Skeletal muscle satellite cell (primary cell): ENCODE measurements around the gene UCN.
"Not testable (repeated sequence)": the region's sequence is repeated elsewhere in the genome, so short reads cannot be mapped to it uniquely, and the experiment has no call there.

ENCODE experiments used
- H3K27me3 ChIP-seq: 2 replicates; pipeline ENCODE4 v1.7.0; 2013; ENCODE audit warnings: low read length; ENCODE audit not compliant: control insufficient read depth, insufficient read depth
- H3K36me3 ChIP-seq: 2 replicates; pipeline ENCODE4 v1.7.0; 2013; ENCODE audit warnings: mild to moderate bottlenecking, control low read depth, low read length; ENCODE audit not compliant: insufficient read depth
- H3K4me1 ChIP-seq: 2 replicates; pipeline ENCODE4 v1.7.0; 2013; ENCODE audit warnings: low read length; ENCODE audit not compliant: control insufficient read depth, insufficient read depth
- H3K4me2 ChIP-seq: 2 replicates; pipeline ENCODE4 v1.7.0; 2013; ENCODE audit warnings: mild to moderate bottlenecking, low read length
- H3K4me3 ChIP-seq: 2 replicates; pipeline ENCODE4 v1.7.0; 2013; ENCODE audit warnings: low read length
- H3K9ac ChIP-seq: 2 replicates; pipeline ENCODE4 v1.7.0; 2013; ENCODE audit warnings: mild to moderate bottlenecking, low read depth, low read length, moderate library complexity
- H3K9me3 ChIP-seq: replicated peaks from 2 replicates; pipeline ENCODE4 v1.7.0; 2013; ENCODE audit warnings: mild to moderate bottlenecking, control low read depth, low read length

UCN gene

GRCh38 chr2:27324720-27325119, 16.5 kb upstream of the UCN start:
- Histone ChIP-seq H3K4me3 (no peak overlapping the region), H3K9ac (no peak overlapping the region), H3K27me3 (no peaks in the 10 kb centered on the region), H3K4me1 (peaks cover 26% of the 10 kb centered on the region), H3K4me2 (no peak overlapping the region), H3K9me3 (no peaks in the 10 kb centered on the region), H3K36me3 (peaks cover 39% of the 10 kb centered on the region)

GRCh38 chr2:27323596-27324285, 15.5 kb upstream of the UCN start:
- Histone ChIP-seq H3K4me1 (peaks cover 26% of the 10 kb centered on the region), H3K4me2 (peak overlapping the region; percentile 91), H3K9ac (peak overlapping the region; percentile 93), H3K4me3 (peak overlapping the region; percentile 82), H3K27me3 (no peaks in the 10 kb centered on the region), H3K36me3 (peaks cover 29% of the 10 kb centered on the region), H3K9me3 (no peaks in the 10 kb centered on the region)

- H3K4me2 ChIP-seq, result peak within 1 kb of the TSS; percentile 91
Observed at GRCh38 chr2:27322766-27323595, 14.7 kb upstream of the UCN start, which contains the start of gene MPV17. Gene MPV17 (minus strand): TSS chr2:27323097. CDS start chr2:27322517, 580 bp downstream.

GRCh38 chr2:27322301-27322765, 14.1 kb upstream of the UCN start:
- peak overlapping the region; percentile 93 for H3K9ac ChIP-seq
- H3K4me2 ChIP-seq, result peak overlapping the region; percentile 91
- H3K27me3 ChIP-seq, result no peaks in the 10 kb centered on the region
- H3K36me3 ChIP-seq, result peaks cover 22% of the 10 kb centered on the region
- H3K4me3 ChIP-seq, result peak overlapping the region; percentile 82
- H3K4me1 ChIP-seq, result peaks cover 26% of the 10 kb centered on the region
- H3K9me3 ChIP-seq, result no peaks in the 10 kb centered on the region

More at GRCh38 chr2:27322766-27323595, 14.7 kb upstream of the UCN start, which contains the start of gene MPV17:
- Histone ChIP-seq H3K9me3 (no peaks in the 10 kb centered on the region), H3K4me3 (peak within 1 kb of the TSS; percentile 82), H3K36me3 (peaks cover 22% of the 10 kb centered on the region), H3K4me1 (peaks cover 26% of the 10 kb centered on the region), H3K9ac (peak within 1 kb of the TSS; percentile 93), H3K27me3 (no peaks in the 10 kb centered on the region)

GRCh38 chr2:27320958-27321543, 12.8 kb upstream of the UCN start:
- H3K9me3 ChIP-seq, result no peaks in the 10 kb centered on the region
- H3K4me3 ChIP-seq, result peak overlapping the region; percentile 82
- peak overlapping the region; percentile 93 for H3K9ac ChIP-seq
- H3K4me2 ChIP-seq, result peak overlapping the region; percentile 91
- H3K27me3 ChIP-seq, result no peaks in the 10 kb centered on the region
- peaks cover 29% of the 10 kb centered on the region for H3K4me1 ChIP-seq
- peaks cover 22% of the 10 kb centered on the region for H3K36me3 ChIP-seq

GRCh38 chr2:27319839-27320238, 11.6 kb upstream of the UCN start:
- H3K9ac ChIP-seq, H3K27me3 ChIP-seq, H3K4me3 ChIP-seq, H3K4me2 ChIP-seq, H3K9me3 ChIP-seq: not testable (repeated sequence)
- H3K36me3 ChIP-seq, result peaks cover 16% of the 10 kb centered on the region
- H3K4me1 ChIP-seq, result peaks cover 29% of the 10 kb centered on the region

GRCh38 chr2:27316655-27317412, 8.6 kb upstream of the UCN start:
- Histone ChIP-seq H3K4me1 (peaks cover 16% of the 10 kb centered on the region), H3K4me3 (no peak overlapping the region), H3K9me3 (no peaks in the 10 kb centered on the region), H3K9ac (no peak overlapping the region), H3K36me3 (peaks cover 16% of the 10 kb centered on the region), H3K4me2 (no peak overlapping the region), H3K27me3 (no peaks in the 10 kb centered on the region)

- H3K36me3 ChIP-seq, result peaks cover 16% of the 10 kb centered on the region
- no peaks in the 10 kb centered on the region for H3K9me3 ChIP-seq
- no peak overlapping the region for H3K4me2 ChIP-seq
- H3K4me3 ChIP-seq, result no peak overlapping the region
- H3K27me3 ChIP-seq, result no peaks in the 10 kb centered on the region
- H3K4me1 ChIP-seq, result peaks cover 3% of the 10 kb centered on the region
- no peak overlapping the region for H3K9ac ChIP-seq
Observed at GRCh38 chr2:27315122-27315521, 6.9 kb upstream of the UCN start.

- Histone ChIP-seq H3K27me3 (no peaks in the 10 kb centered on the region), H3K9me3 (no peaks in the 10 kb centered on the region), H3K4me3 (no peak overlapping the region), H3K36me3 (peaks cover 17% of the 10 kb centered on the region), H3K4me1 (peaks cover 3% of the 10 kb centered on the region), H3K9ac (no peak overlapping the region), H3K4me2 (no peak overlapping the region)
Observed at GRCh38 chr2:27314709-27315108, 6.5 kb upstream of the UCN start.

GRCh38 chr2:27313882-27314645, 5.8 kb upstream of the UCN start:
- H3K27me3 ChIP-seq, result no peaks in the 10 kb centered on the region
- no peak overlapping the region for H3K9ac ChIP-seq
- H3K9me3 ChIP-seq, result no peaks in the 10 kb centered on the region
- no peak overlapping the region for H3K4me3 ChIP-seq
- H3K4me1 ChIP-seq, result peaks cover 3% of the 10 kb centered on the region
- H3K4me2 ChIP-seq, result no peak overlapping the region
- peaks cover 21% of the 10 kb centered on the region for H3K36me3 ChIP-seq
